ENCODE data around the gene CLASRP.

GRCh38 chr19:45021971-45022370 lies 16.9 kb upstream of the CLASRP start:
- TF ChIP-seq CTCF (conservative IDR thresholded peaks at IDR 0.05): no peak
- no peak for TF ChIP-seq ZFX (IDR thresholded peaks at IDR 0.05)

Data from C4-2B (cell line).